IPS DF 6.9 (cell line): Measurements from ENCODE around the gene MIEN1.

Source experiments
- DNase-seq: peaks from one replicate; pipeline ENCODE4 v3.0.0-alpha.2; 2013; ENCODE audit warnings: low read depth, low spot score
- H3K27ac ChIP-seq: one replicate; pipeline ENCODE4 v1.5.1; 2013; ENCODE audit warnings: low read length, control low read depth
- H3K27me3 ChIP-seq: 2 replicates; pipeline ENCODE4 v1.6.1; 2013; ENCODE audit warnings: mild to moderate bottlenecking, low read length; ENCODE audit not compliant: control insufficient read depth, insufficient read depth
- H3K36me3 ChIP-seq: 2 replicates; pipeline ENCODE4 v1.6.1; 2013; ENCODE audit warnings: low read length; ENCODE audit not compliant: control insufficient read depth, insufficient read depth
- H3K4me1 ChIP-seq: 2 replicates; pipeline ENCODE4 v1.6.1; 2013; ENCODE audit warnings: low read length; ENCODE audit not compliant: control insufficient read depth, insufficient read depth
- H3K4me3 ChIP-seq: 2 replicates; pipeline ENCODE4 v1.5.1; 2013; ENCODE audit warnings: mild to moderate bottlenecking, low read length
- H3K9me3 ChIP-seq: 2 replicates; pipeline ENCODE4 v1.6.1; 2013; ENCODE audit warnings: low read length, inconsistent platforms; ENCODE audit not compliant: control insufficient read depth, insufficient read depth
- WGBS: extraction: QIAGEN DNeasy Blood & Tissue Kit; methylation state at CpG from one replicate; pipeline ENCODE4 v1.1.7; 2013; ENCODE audit warnings: mixed read lengths, missing lambda C conversion rate; ENCODE audit not compliant: insufficient read length, insufficient coverage; 5-methylcytosine and 5-hydroxymethylcytosine counted together

The MIEN1 gene

GRCh38 chr17:39747745-39748144, 17.4 kb upstream of the MIEN1 start:
- no CpG with 5 or more reads among the region's 4 CpGs for WGBS
- H3K27ac ChIP-seq = no peak overlapping the region

GRCh38 chr17:39746145-39746461, 15.8 kb upstream of the MIEN1 start:
- H3K27ac ChIP-seq = no peak overlapping the region
- no peaks in the 10 kb centered on the region for H3K27me3 ChIP-seq
- DNase-seq = no peak
- H3K4me3 ChIP-seq = no peak overlapping the region
- H3K36me3 ChIP-seq = peaks cover 25% of the 10 kb centered on the region
- WGBS = no CpG with 5 or more reads among the region's 7 CpGs
- H3K4me1 ChIP-seq = peaks cover 7% of the 10 kb centered on the region
- no peaks in the 10 kb centered on the region for H3K9me3 ChIP-seq

More at GRCh38 chr17:39747745-39748144, 17.4 kb upstream of the MIEN1 start:
- Histone ChIP-seq H3K4me1 (peaks cover 5% of the 10 kb centered on the region; the same call in 1 of the 2 replicates), H3K4me3 (no peak overlapping the region), H3K36me3 (peaks cover 22% of the 10 kb centered on the region), H3K27me3 (no peaks in the 10 kb centered on the region), H3K9me3 (no peaks in the 10 kb centered on the region)
- no peak for DNase-seq

- Histone ChIP-seq H3K4me3 (no peak overlapping the region), H3K27me3 (no peaks in the 10 kb centered on the region), H3K4me1 (peaks cover 9% of the 10 kb centered on the region), H3K36me3 (peaks cover 25% of the 10 kb centered on the region), H3K27ac (no peak overlapping the region), H3K9me3 (no peaks in the 10 kb centered on the region)
- no peak for DNase-seq
- WGBS = no CpG with 5 or more reads among the region's 23 CpGs
Observed at GRCh38 chr17:39745335-39746144, 15.2 kb upstream of the MIEN1 start.

DNA sequence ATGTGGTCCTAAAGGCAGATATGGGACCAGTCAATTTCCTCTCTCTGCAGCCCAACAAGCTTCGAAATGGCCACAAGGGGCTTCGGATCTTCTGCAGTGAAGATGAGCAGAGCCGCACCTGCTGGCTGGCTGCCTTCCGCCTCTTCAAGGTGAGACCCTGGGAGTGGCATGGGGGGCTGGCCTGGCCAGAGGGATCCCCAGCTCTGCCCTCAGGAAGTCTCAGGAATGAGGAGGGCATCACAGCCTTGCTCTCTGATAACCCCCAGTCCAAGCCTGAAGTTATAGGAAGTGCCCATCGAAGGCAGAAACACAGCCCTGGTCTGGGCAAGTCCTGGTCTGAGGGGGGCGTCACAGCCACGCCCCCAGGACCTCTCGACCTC, 14.5 kb upstream of the MIEN1 start:
- no CpG with 5 or more reads among the region's 8 CpGs for WGBS

GRCh38 chr17:39744075-39744835, 13.9 kb upstream of the MIEN1 start:
- Histone ChIP-seq H3K27ac (no peak overlapping the region), H3K4me1 (peaks cover 10% of the 10 kb centered on the region), H3K27me3 (no peaks in the 10 kb centered on the region), H3K9me3 (no peaks in the 10 kb centered on the region), H3K4me3 (no peak overlapping the region), H3K36me3 (peaks cover 25% of the 10 kb centered on the region)
- no CpG with 5 or more reads among the region's 16 CpGs for WGBS
- no peak for DNase-seq

More for the DNA sequence above, 14.5 kb upstream of the MIEN1 start:
- H3K36me3 ChIP-seq = peaks cover 25% of the 10 kb centered on the region
- DNase-seq = no peak
- H3K4me1 ChIP-seq = peaks cover 10% of the 10 kb centered on the region
- H3K27me3 ChIP-seq = no peaks in the 10 kb centered on the region
- H3K27ac ChIP-seq = no peak overlapping the region
- no peak overlapping the region for H3K4me3 ChIP-seq
- no peaks in the 10 kb centered on the region for H3K9me3 ChIP-seq

DNA sequence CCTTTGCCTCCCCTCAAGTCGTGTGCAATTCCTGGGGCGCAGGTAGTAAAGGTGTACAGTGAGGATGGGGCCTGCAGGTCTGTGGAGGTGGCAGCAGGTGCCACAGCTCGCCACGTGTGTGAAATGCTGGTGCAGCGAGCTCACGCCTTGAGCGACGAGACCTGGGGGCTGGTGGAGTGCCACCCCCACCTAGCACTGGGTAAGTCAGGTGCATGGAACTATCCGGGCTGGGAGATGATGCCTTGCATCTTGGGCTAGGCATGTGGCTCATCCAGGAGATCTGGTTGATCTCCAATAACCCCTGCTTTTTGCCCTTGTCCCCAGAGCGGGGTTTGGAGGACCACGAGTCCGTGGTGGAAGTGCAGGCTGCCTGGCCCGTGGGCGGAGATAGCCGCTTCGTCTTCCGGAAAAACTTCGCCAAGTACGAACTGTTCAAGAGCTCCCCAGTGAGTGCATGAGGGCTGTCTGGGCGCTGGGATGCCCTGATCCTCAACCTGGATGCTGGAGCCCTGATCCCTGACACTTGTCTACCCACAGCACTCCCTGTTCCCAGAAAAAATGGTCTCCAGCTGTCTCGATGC, 12.6 kb upstream of the MIEN1 start:
- peaks cover 25% of the 10 kb centered on the region for H3K36me3 ChIP-seq
- no peak overlapping the region for H3K4me3 ChIP-seq
- no peak overlapping the region for H3K27ac ChIP-seq
- WGBS = no CpG with 5 or more reads among the region's 21 CpGs
- H3K9me3 ChIP-seq = no peaks in the 10 kb centered on the region
- no peak for DNase-seq
- no peaks in the 10 kb centered on the region for H3K27me3 ChIP-seq
- peaks cover 10% of the 10 kb centered on the region for H3K4me1 ChIP-seq

- no CpG with 5 or more reads among the region's 18 CpGs for WGBS
- Histone ChIP-seq H3K4me3 (no peak overlapping the region), H3K27me3 (no peaks in the 10 kb centered on the region), H3K36me3 (peaks cover 25% of the 10 kb centered on the region), H3K9me3 (no peaks in the 10 kb centered on the region), H3K27ac (no peak overlapping the region), H3K4me1 (peaks cover 12% of the 10 kb centered on the region)
- no peak for DNase-seq
Observed at GRCh38 chr17:39742126-39742855, 12.0 kb upstream of the MIEN1 start.

DNA sequence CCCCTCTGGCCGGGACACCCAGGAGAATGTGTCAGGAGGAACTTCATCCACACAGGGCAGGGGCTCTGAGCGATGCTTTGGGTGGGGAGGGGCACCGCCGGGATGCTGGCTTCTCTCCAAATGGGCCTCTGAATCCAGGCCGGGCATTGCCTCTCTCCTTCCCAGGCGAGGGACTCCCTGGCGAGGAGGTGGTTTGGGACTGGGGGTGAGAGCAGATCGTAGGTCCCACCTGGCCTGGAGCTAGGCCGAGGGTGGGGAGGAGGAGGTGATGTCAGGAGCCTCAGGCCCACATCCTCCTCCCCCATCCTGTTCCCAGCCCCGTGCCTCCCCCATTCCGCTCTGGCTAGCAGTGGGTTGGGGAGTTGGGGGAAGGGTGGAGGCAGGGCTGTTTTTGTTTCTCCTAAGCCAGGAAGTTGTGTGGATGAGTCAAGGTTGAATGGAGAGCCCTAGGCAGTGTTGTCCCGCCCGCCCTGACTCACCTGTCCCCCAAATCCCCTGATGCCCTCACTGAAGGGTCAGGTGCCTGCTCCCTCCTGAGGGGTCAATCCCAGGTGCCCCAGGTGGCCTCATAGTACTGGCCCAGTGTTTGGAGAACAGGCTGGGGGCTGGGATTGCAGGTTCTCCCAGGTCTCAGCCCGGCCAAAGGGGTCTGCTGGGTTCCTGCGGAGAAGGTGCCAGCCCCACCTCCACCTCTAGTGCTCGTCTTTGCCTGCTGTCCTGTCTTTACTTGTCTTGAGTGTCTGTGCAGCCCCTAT, 10.2 kb upstream of the MIEN1 start:
- Histone ChIP-seq H3K9me3 (no peaks in the 10 kb centered on the region), H3K4me3 (peak overlapping the region; percentile 19; the same call in 1 of the 2 replicates), H3K4me1 (peaks cover 12% of the 10 kb centered on the region), H3K36me3 (peaks cover 21% of the 10 kb centered on the region), H3K27ac (peak overlapping the region; percentile 13), H3K27me3 (no peaks in the 10 kb centered on the region)
- no peak for DNase-seq
- no CpG with 5 or more reads among the region's 16 CpGs for WGBS

DNA sequence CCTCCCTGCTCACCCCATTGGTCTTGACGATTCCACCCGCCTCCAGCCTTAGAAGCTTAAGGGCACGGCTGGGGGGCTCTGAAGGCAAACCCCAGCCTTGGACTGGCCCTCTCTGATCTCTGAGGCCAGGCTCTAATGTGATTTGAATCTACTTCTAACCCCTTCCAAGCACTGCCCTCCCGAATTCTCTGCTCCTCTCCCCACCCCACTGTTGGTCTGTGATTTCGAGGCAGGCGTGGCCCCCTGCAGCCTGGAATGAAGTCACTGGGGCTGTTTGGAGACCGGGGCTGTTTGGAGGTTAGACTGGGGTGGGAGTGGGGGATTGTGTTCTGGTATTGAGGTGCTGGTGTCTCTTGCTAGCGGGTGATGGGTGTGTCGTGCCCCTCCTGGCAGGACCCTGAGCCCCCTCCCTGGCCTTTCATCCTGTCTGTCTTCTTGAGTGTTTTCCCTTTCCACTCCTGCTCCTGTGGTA, 9.6 kb upstream of the MIEN1 start:
- Histone ChIP-seq H3K9me3 (no peaks in the 10 kb centered on the region), H3K27me3 (no peaks in the 10 kb centered on the region), H3K36me3 (peaks cover 15% of the 10 kb centered on the region), H3K4me1 (peaks cover 12% of the 10 kb centered on the region), H3K27ac (no peak overlapping the region), H3K4me3 (peak overlapping the region; percentile 19; the same call in 1 of the 2 replicates)
- no peak for DNase-seq
- WGBS = no CpG with 5 or more reads among the region's 9 CpGs
